Measurements from ENCODE around the gene BACE1.

- TF ChIP-seq EZH2 (IDR thresholded peaks at IDR 0.05; ENCODE audit: borderline replicate concordance, low read length), result no peak
- TF ChIP-seq CTCF (IDR thresholded peaks at IDR 0.05; ENCODE audit: low read length), result no peak
These were observed 29.5 kb downstream of the BACE1 start for GRCh38 chr11:117286588-117286987.

All from OCI-LY1 (cell line).